ENCODE data around the gene COL4A5.

The COL4A5 gene

GRCh38 chrX:108642273-108642628 is 202.6 kb downstream of the COL4A5 start:
- no peak for DNase-seq

GRCh38 chrX:108664701-108665100 is 225.1 kb downstream of the COL4A5 start:
- DNase-seq, result no peak

- no peak for DNase-seq
Measured at GRCh38 chrX:108666101-108666500, 226.5 kb downstream of the COL4A5 start.

- no peak for DNase-seq
Measured at GRCh38 chrX:108671526-108671925, 231.9 kb downstream of the COL4A5 start.

- DNase-seq, result no peak
Measured at GRCh38 chrX:108696690-108697089, 257.1 kb downstream of the COL4A5 start.

GRCh38 chrX:108699368-108699767 is 259.7 kb downstream of the COL4A5 start:
- no peak for DNase-seq

- no peak for DNase-seq
Measured at GRCh38 chrX:108701633-108702032, 262.0 kb downstream of the COL4A5 start.

- DNase-seq, result no peak
Measured at GRCh38 chrX:108702530-108702929, 262.9 kb downstream of the COL4A5 start.

- no peak for DNase-seq
Measured at GRCh38 chrX:108704839-108705238, 265.2 kb downstream of the COL4A5 start.

- no peak for DNase-seq
Measured at GRCh38 chrX:108712886-108713285, 273.2 kb downstream of the COL4A5 start.

GRCh38 chrX:108722561-108722960 is 282.9 kb downstream of the COL4A5 start:
- no peak for DNase-seq

- DNase-seq, result no peak
Measured at GRCh38 chrX:108726748-108727147, 287.1 kb downstream of the COL4A5 start.

- DNase-seq, result no peak
Measured at GRCh38 chrX:108731153-108731552, 291.5 kb downstream of the COL4A5 start.

GRCh38 chrX:108732630-108733321 is 293.1 kb downstream of the COL4A5 start:
- no peak for DNase-seq

GRCh38 chrX:108734426-108734825 is 294.8 kb downstream of the COL4A5 start:
- DNase-seq, result no peak

- DNase-seq, result no peak
Measured at GRCh38 chrX:108735091-108735678, 295.5 kb downstream of the COL4A5 start.

GRCh38 chrX:108735679-108736508 is 296.3 kb downstream of the COL4A5 start:
- DNase-seq, result no peak

- DNase-seq, result no peak
Measured at GRCh38 chrX:108736509-108737479, 297.2 kb downstream of the COL4A5 start, which contains the start of gene IRS4. IRS4 (minus strand) TSS chrX:108736563.

- no peak for DNase-seq
Measured at GRCh38 chrX:108737754-108738153, 298.1 kb downstream of the COL4A5 start.

- DNase-seq, result no peak
Measured at GRCh38 chrX:108740299-108740774, 300.7 kb downstream of the COL4A5 start.

Data from NCI-H2029 treated with DMSO at 0.1 percent for 48 hours (cell line).